ENCODE data around the gene HOXC5.
"Not testable (repeated sequence)": the region's sequence is repeated elsewhere in the genome, so short reads cannot be mapped to it uniquely, and the experiment has no call there.

The HOXC5 gene

GRCh38 chr12:54079115-54079514, 46.3 kb downstream of the HOXC5 start:
- DNase-seq: peak; percentile 8

- not testable (repeated sequence) for DNase-seq
These were observed 47.4 kb downstream of the HOXC5 start for GRCh38 chr12:54080008-54080924.

- not testable (repeated sequence) for DNase-seq
These were observed 48.2 kb downstream of the HOXC5 start for GRCh38 chr12:54081053-54081514.

- not testable (repeated sequence) for DNase-seq
These were observed 48.9 kb downstream of the HOXC5 start for GRCh38 chr12:54081581-54082396.

GRCh38 chr12:54082397-54082892, 49.6 kb downstream of the HOXC5 start:
- peak; percentile 56 for DNase-seq
